H1 (cell line): ENCODE measurements around the gene BAZ1B. TPM values are rescaled to one million over a fixed set of nuclear protein-coding genes. Genes with fewer than 3 reads are reported as not detected.

Experiments
- CTCF ChIA-PET: fragments of 300-600 bp; sonication (Branson Sonifier 250); formaldehyde crosslinking; loops from one replicate; lab custom pipeline; 2021; ENCODE audit not compliant: partially characterized antibody; lab: Charles Lee
- POLR2A ChIA-PET: fragments of 300-600 bp; sonication (Branson Sonifier 250); formaldehyde crosslinking; loops from one replicate; lab custom pipeline; 2021; ENCODE audit warnings: inconsistent platforms; ENCODE audit not compliant: partially characterized antibody; lab: Charles Lee
- DNase-seq, 2 experiments: peaks; one replicate each; pipeline versions ENCODE4 v3.0.0 to v3.0.0-alpha.2; 2010 to 2022; ENCODE audit warnings: low spot score in 2 of 2, low read depth in 1 of 2, mixed read lengths in 1 of 2
- FAIRE-seq: peaks from 2 replicates; lab custom pipeline; 2011; peaks lifted over from hg19 to GRCh38; lab: Jason Lieb, UNC
- H2AFZ ChIP-seq: 2 replicates; pipeline ENCODE4 v1.8.1; 2012; ENCODE audit warnings: low read length, inconsistent platforms
- H2AK5ac ChIP-seq: 2 replicates; pipeline ENCODE4 v1.6.1; 2013; ENCODE audit warnings: low read depth, low read length
- H2BK120ac ChIP-seq: replicated peaks from 2 replicates; pipeline ENCODE3; 2013; ENCODE audit warnings: low read depth, low read length, inconsistent platforms
- H2BK12ac ChIP-seq: 2 replicates; pipeline ENCODE4 v1.6.1; 2013; ENCODE audit warnings: low read depth, low read length
- H2BK15ac ChIP-seq: 2 replicates; pipeline ENCODE4 v1.6.1; 2013; ENCODE audit warnings: low read length
- H2BK20ac ChIP-seq: 2 replicates; pipeline ENCODE4 v1.6.1; 2013; ENCODE audit warnings: low read length
- H2BK5ac ChIP-seq: 2 replicates; pipeline ENCODE4 v1.6.1; 2013; ENCODE audit warnings: low read depth, low read length
- H3K14ac ChIP-seq: 2 replicates; pipeline ENCODE4 v1.6.1; 2013; ENCODE audit warnings: inconsistent platforms; ENCODE audit not compliant: insufficient read length
- H3K18ac ChIP-seq: 2 replicates; pipeline ENCODE4 v1.6.1; 2013; ENCODE audit warnings: low read length; ENCODE audit errors: extremely low read depth
- H3K23ac ChIP-seq: 2 replicates; pipeline ENCODE4 v1.6.1; 2013; ENCODE audit warnings: inconsistent platforms; ENCODE audit not compliant: insufficient read length
- H3K23me2 ChIP-seq: 2 replicates; pipeline ENCODE4 v1.6.1; 2013; ENCODE audit warnings: low read depth, low read length
- H3K27ac ChIP-seq: 2 replicates; pipeline ENCODE4 v1.6.1; 2011; ENCODE audit warnings: low read depth, low read length, inconsistent platforms
- H3K27me3 ChIP-seq, 4 experiments: replicated peaks in 1 of 4; 1 replicate in 1 of 4; 2 replicates in 3 of 4; pipeline versions ENCODE4 v1.6.1 to v1.8.1; 2011 to 2013; ENCODE audit warnings: low read length in 3 of 4, mild to moderate bottlenecking in 3 of 4, inconsistent platforms in 2 of 4, mixed read lengths in 2 of 4, moderate library complexity in 1 of 4; ENCODE audit not compliant: control insufficient read depth in 3 of 4, insufficient read depth in 3 of 4; ENCODE audit errors: extremely low read depth in 1 of 4
- H3K36me3 ChIP-seq, 4 experiments: 2 replicates each; pipeline versions ENCODE4 v1.6.1 to v1.8.1; 2011 to 2013; ENCODE audit warnings: mild to moderate bottlenecking in 4 of 4, low read length in 3 of 4, moderate library complexity in 2 of 4, control low read depth in 1 of 4, inconsistent platforms in 1 of 4; ENCODE audit not compliant: insufficient read depth in 4 of 4, control insufficient read depth in 2 of 4
- H3K4ac ChIP-seq: replicated peaks from 2 replicates; pipeline ENCODE3; 2013; ENCODE audit warnings: low read length, low read depth, mixed read lengths, inconsistent platforms; ENCODE audit not compliant: insufficient read length
- H3K4me1 ChIP-seq, 4 experiments: replicated peaks in 1 of 4; 1 replicate in 1 of 4; 2 replicates in 3 of 4; pipeline versions ENCODE4 v1.6.1 to v1.8.1; 2011 to 2013; ENCODE audit warnings: low read length in 3 of 4, inconsistent platforms in 2 of 4, mixed read lengths in 1 of 4; ENCODE audit not compliant: insufficient read depth in 4 of 4, control insufficient read depth in 3 of 4
- H3K4me2 ChIP-seq, 2 experiments: 2 replicates each; pipeline versions ENCODE4 v1.6.1 to v1.8.1; 2011 to 2013; ENCODE audit warnings: low read depth in 2 of 2, low read length in 2 of 2, control low read depth in 1 of 2, inconsistent platforms in 1 of 2, mild to moderate bottlenecking in 1 of 2; ENCODE audit not compliant: insufficient read depth in 1 of 2
- H3K4me3 ChIP-seq, 4 experiments: fragments of 200-600, 300-600 bp in 1 of 4; sonication (generic), shearing (Covaris generic), sonication (Bioruptor Twin) in 1 of 4; 2 replicates each; pipeline versions ENCODE4 v1.5.1 to v1.8.1; 2011 to 2016; ENCODE audit warnings: low read length in 4 of 4, low read depth in 3 of 4, control low read depth in 2 of 4, inconsistent platforms in 2 of 4, mild to moderate bottlenecking in 2 of 4, mixed read lengths in 1 of 4, moderate library complexity in 1 of 4; ENCODE audit not compliant: insufficient read depth in 2 of 4; ENCODE audit errors: extremely low read depth in 1 of 4
- H3K56ac ChIP-seq: replicated peaks from 2 replicates; pipeline ENCODE3; 2013; ENCODE audit warnings: low read depth, mild to moderate bottlenecking, mixed read lengths, low read length, inconsistent platforms; ENCODE audit not compliant: insufficient read length
- H3K79me1 ChIP-seq: 2 replicates; pipeline ENCODE4 v1.6.1; 2013; ENCODE audit warnings: low read depth, low read length, control low read depth
- H3K79me2 ChIP-seq, 2 experiments: 2 replicates each; pipeline versions ENCODE4 v1.6.1 to v1.8.1; 2012 to 2013; ENCODE audit warnings: low read length in 2 of 2, mild to moderate bottlenecking in 2 of 2, inconsistent platforms in 1 of 2; ENCODE audit not compliant: insufficient read depth in 2 of 2, control insufficient read depth in 1 of 2
- H3K9ac ChIP-seq, 4 experiments: replicated peaks in 1 of 4; 1 replicate in 1 of 4; 2 replicates in 3 of 4; pipeline versions ENCODE4 v1.6.1 to v1.8.1; 2011 to 2013; ENCODE audit warnings: low read depth in 3 of 4, low read length in 3 of 4, control low read depth in 2 of 4, mild to moderate bottlenecking in 2 of 4, moderate library complexity in 2 of 4, inconsistent platforms in 1 of 4; ENCODE audit errors: extremely low read depth in 1 of 4
- H3K9me3 ChIP-seq, 2 experiments: 2 replicates each; pipeline versions ENCODE4 v1.6.1 to v1.8.1; 2012 to 2013; ENCODE audit warnings: mild to moderate bottlenecking in 2 of 2, moderate library complexity in 2 of 2, control low read depth in 1 of 2, inconsistent platforms in 1 of 2, low read depth in 1 of 2, low read length in 1 of 2, mixed read lengths in 1 of 2; ENCODE audit not compliant: insufficient read depth in 2 of 2
- H4K20me1 ChIP-seq, 2 experiments: replicated peaks in 1 of 2; 2 replicates each; pipeline versions ENCODE3 to v1.8.1; 2011 to 2013; ENCODE audit warnings: inconsistent platforms in 2 of 2, low read length in 2 of 2, mild to moderate bottlenecking in 1 of 2; ENCODE audit not compliant: insufficient read depth in 2 of 2, control insufficient read depth in 1 of 2
- H4K5ac ChIP-seq: 2 replicates; pipeline ENCODE4 v1.6.1; 2013; ENCODE audit warnings: low read length, low read depth, mixed read lengths, inconsistent platforms; ENCODE audit not compliant: insufficient read length
- H4K8ac ChIP-seq: 2 replicates; pipeline ENCODE4 v1.8.0; 2013; ENCODE audit warnings: mild to moderate bottlenecking, moderate library complexity, low read length, inconsistent platforms; ENCODE audit not compliant: insufficient read depth; ENCODE audit errors: extremely low read depth
- H4K91ac ChIP-seq: replicated peaks from 2 replicates; pipeline ENCODE3; 2013; ENCODE audit warnings: low read length, mixed read lengths, inconsistent platforms; ENCODE audit not compliant: insufficient read length
- GTF2F1 ChIP-seq: IDR thresholded peaks from 2 replicates; pipeline ENCODE4 v1.6.1; 2012; ENCODE audit warnings: low read depth, low read length, improper control_type of control experiment, borderline replicate concordance
- HDAC2 ChIP-seq, 2 experiments: fragments of 300-600 bp in 1 of 2; sonication (generic) in 1 of 2; IDR thresholded peaks; 2 replicates each; pipeline ENCODE4 v1.6.1; 2011 to 2012; ENCODE audit warnings: low read depth in 2 of 2, low read length in 2 of 2, mild to moderate bottlenecking in 2 of 2, moderate library complexity in 2 of 2, borderline replicate concordance in 1 of 2, inconsistent platforms in 1 of 2
- WGBS, 2 experiments: shearing (Covaris generic) in 1 of 2; methylation state at CpG; one replicate each; pipeline versions ENCODE4 v1.1.6 to v1.1.7; 2013 to 2015; ENCODE audit warnings: low lambda C conversion rate in 2 of 2, mixed read lengths in 2 of 2, inconsistent platforms in 1 of 2, low coverage in 1 of 2, missing lambda C conversion rate in 1 of 2; ENCODE audit not compliant: insufficient replicate concordance in 2 of 2, insufficient coverage in 1 of 2, insufficient read length in 1 of 2; ENCODE audit errors: extremely low coverage in 1 of 2, missing lambda C conversion rate in 1 of 2; 5-methylcytosine and 5-hydroxymethylcytosine counted together
- polyA plus RNA-seq, 7 experiments: library from polyadenylated mRNA; depleted of rRNA in 3 of 7; stranded (reverse) in 5 of 7; unstranded in 2 of 7; fragments of >200 nt in 5 of 7; fragments of 200-250 nt in 2 of 7; gene quantifications; 1 replicate in 5 of 7; 2 replicates in 1 of 7; 4 replicates in 1 of 7; pipeline versions ENCODE4 v1.2.1 to v1.2.3, GENCODE V29; 2011 to 2013; ENCODE audit warnings: missing spikeins in 2 of 7, mixed read lengths in 2 of 7
- total RNA-seq: library from RNA; stranded (reverse); fragmentation: NEBNext Ultra II Directional; extraction: Animal tissue kit (Norgen Biotek cat#: 25700); gene quantifications from 2 replicates; pipeline ENCODE4 v1.2.1, GENCODE V29; 2021

Gene BAZ1B
- total and polyA plus RNA-seq, 2 of the 8 experiments (the other 6 are each of a cell fraction or from before 2014, with no cell fraction given), result 21.0 to 86.8 TPM

DNA sequence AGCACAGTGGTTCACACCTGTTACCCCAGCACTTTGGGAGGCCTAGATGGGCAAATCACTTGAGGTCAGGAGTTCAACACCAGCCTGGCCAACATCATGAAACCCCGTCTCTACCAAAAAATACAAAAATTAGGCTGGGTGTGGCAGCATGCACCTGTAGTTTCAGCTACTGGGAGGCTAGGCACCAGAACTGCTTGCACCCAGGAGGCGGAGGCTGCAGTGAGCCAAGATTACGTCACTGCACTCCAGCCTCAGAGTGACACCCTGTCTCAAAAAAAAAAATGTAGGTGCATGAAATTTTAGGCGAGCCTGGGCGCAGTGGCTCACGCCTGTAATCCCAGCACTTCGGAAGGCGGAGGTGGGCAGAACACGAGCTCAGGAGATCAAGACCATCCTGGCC is 25.7 kb upstream of the BAZ1B start:
- Histone ChIP-seq H3K27ac (no peak overlapping the region), H3K56ac (no peak overlapping the region), H3K79me2 (peaks cover 0 to 6% of the 10 kb centered on the region in 2 experiments; a peak in 1 of 4 replicates), H3K23me2 (no peaks in the 10 kb centered on the region), H3K79me1 (no peaks in the 10 kb centered on the region; the same call in 1 of the 2 replicates), H2AK5ac (no peak overlapping the region)
- CTCF ChIA-PET, result interaction anchor here (0.8 to 1.7 kb wide), 3 partner anchors 27 to 153 kb away, joined by 3 read pairs; no protein-coding TSS in a partner anchor
- TF ChIP-seq GTF2F1, result no peak
- no peak for TF ChIP-seq HDAC2 (IDR thresholded peaks at IDR 0.05; ENCODE audit: borderline replicate concordance in 1 of 2, low read depth in 2 of 2, low read length in 2 of 2)
- TF ChIP-seq, all 59 proteins: peak for 0
- no peak overlapping the region for H4K91ac ChIP-seq
- H3K27me3 ChIP-seq, result no peaks in the 10 kb centered on the region
- H3K9ac ChIP-seq, result no peak overlapping the region
- no peak overlapping the region for H3K4me2 ChIP-seq
- WGBS, 2 experiments, result 83% methylated on average over 9 of the region's 9 CpGs; no CpG with 5 or more reads in 1 of the 2 experiments
- POLR2A ChIA-PET, result interaction anchor here (0.6 to 1.3 kb wide), 5 partner anchors 9 to 723 kb away, joined by 3 to 8 read pairs (median 5); no protein-coding TSS in a partner anchor
- H2AFZ ChIP-seq, result no peak overlapping the region
- H2BK20ac ChIP-seq, result no peak overlapping the region
- DNase-seq (no peak), FAIRE-seq (no peak)
- H2BK5ac ChIP-seq, result no peak overlapping the region
- no peak overlapping the region for H3K18ac ChIP-seq
- H2BK120ac ChIP-seq, result no peak overlapping the region
- no peak overlapping the region for H3K23ac ChIP-seq
- peaks cover 0 to 18% (median 3%) of the 10 kb centered on the region in 4 experiments; a peak in 5 of 8 replicates for H3K36me3 ChIP-seq
- no peak overlapping the region for H3K4ac ChIP-seq
- no peak overlapping the region for H2BK12ac ChIP-seq
- no peak overlapping the region for H3K14ac ChIP-seq
- H4K8ac ChIP-seq, result no peak overlapping the region
- H3K4me1 ChIP-seq, result no peaks in the 10 kb centered on the region
- no peak overlapping the region for H2BK15ac ChIP-seq
- no peak overlapping the region for H3K4me3 ChIP-seq
- H4K20me1 ChIP-seq, result no peaks in the 10 kb centered on the region
- H3K9me3 ChIP-seq, result no peaks in the 10 kb centered on the region
- H4K5ac ChIP-seq, result no peak overlapping the region
